ENCODE results near the gene MYO1E.

Gene MYO1E

DNA sequence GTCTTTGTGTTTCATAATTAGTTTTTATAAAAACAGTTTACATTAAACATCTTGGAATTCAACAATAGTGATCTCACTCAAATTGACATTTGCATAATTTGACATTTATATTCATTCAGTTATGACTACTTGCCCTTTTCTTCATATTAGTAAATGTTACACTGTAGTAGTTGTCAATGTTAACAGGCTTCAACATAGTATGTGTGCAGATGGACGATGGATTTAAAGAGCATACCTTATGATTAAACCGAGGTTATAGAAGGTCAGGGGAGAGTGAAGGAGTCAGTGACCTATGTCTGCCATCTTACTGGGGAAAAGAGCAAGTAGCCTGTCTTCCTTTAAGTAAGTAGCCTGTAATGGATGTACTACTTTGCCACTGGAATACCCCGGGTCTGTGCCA, 276.2 kb downstream of the MYO1E start:
- no peak overlapping the region for H3K4me3 ChIP-seq (ENCODE audit: low read depth, low read length)

DNA sequence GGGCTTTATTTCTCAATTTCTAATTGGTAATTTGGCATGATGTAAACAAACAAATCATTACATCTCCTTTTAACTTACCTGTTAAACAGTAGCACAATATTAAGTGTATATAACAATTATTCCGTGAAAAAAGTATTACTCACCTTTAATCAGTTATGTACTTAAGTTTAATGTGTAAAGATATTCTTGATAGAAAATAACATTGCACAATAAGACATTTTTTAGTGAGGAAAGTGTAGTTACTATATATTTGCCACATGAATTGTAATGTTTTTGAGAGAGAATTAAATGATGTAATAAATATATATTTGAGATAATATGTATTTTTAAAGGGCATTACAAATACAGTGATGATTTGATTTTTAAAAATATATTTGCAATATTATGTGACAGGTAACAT, 278.6 kb downstream of the MYO1E start:
- H3K4me3 ChIP-seq (ENCODE audit: low read depth, low read length): no peak overlapping the region

DNA sequence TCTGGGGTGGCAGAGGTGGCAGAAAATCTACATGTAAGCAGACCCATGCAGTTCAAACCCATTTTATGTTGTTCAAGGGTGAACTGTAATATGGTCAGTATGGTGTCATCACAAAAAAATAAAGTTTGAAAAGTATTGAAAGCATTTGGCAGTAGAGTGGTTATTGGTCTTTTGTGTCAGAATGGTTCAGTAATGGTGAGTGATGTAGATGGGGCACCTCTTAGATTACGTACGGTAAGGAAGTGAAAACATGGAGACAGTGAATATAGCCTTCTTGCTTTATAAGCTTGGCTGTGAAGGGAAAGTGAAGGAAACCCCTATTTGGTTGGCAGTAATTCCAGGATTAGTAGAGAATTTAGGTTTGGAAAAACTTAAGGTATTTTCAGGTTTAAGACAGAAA, 284.9 kb downstream of the MYO1E start:
- H3K4me3 ChIP-seq (ENCODE audit: low read depth, low read length): no peak overlapping the region

Data from iPS-11a (cell line).